PC-9 (cell line): ENCODE measurements around the gene SORBS1. TPM values are rescaled to one million over a fixed set of nuclear protein-coding genes. Genes with fewer than 3 reads are reported as not detected.

ENCODE experiments used
- BruUV-seq: library from RNA; stranded (reverse); fragments of 400-500 nt; replicated peaks from 2 replicates; lab custom pipeline; 2021; lab: Mats Ljungman, UMichigan
- CTCF ChIA-PET: fragments of 300-600 bp; sonication (Branson Sonifier 250); formaldehyde crosslinking; loops from one replicate; lab custom pipeline; 2022; ENCODE audit warnings: antibody characterized with exemption; lab: Charles Lee
- POLR2A ChIA-PET: fragments of 300-600 bp; sonication (Branson Sonifier 250); formaldehyde crosslinking; loops from one replicate; lab custom pipeline; 2022; ENCODE audit warnings: antibody characterized with exemption; ENCODE audit not compliant: unreplicated experiment; lab: Charles Lee
- DNase-seq, 2 experiments: peaks; one replicate each; pipeline versions ENCODE4 v3.0.0 to v3.0.0-alpha.2; 2015 to 2022; ENCODE audit warnings: mixed read lengths in 1 of 2
- H2AFZ ChIP-seq: fragments of 200-600 bp; sonication (generic); 2 replicates; pipeline ENCODE4 v1.8.1; 2017; ENCODE audit warnings: antibody characterized with exemption
- H3F3A ChIP-seq: fragments of 200-600 bp; sonication (generic); 2 replicates; pipeline ENCODE4 v1.8.1; 2017; ENCODE audit warnings: antibody characterized with exemption, mild to moderate bottlenecking, low read depth; ENCODE audit not compliant: insufficient read depth
- H3K27ac ChIP-seq: fragments of 200-600 bp; sonication (generic); 2 replicates; pipeline ENCODE4 v1.6.1; 2016; ENCODE audit warnings: mixed run types
- H3K27me3 ChIP-seq: fragments of 200-600 bp; sonication (generic); 2 replicates; pipeline ENCODE4 v1.6.1; 2016; ENCODE audit warnings: low read depth, mixed run types; ENCODE audit not compliant: insufficient read depth
- H3K36me3 ChIP-seq: fragments of 200-600 bp; sonication (generic); 2 replicates; pipeline ENCODE4 v1.6.1; 2016; ENCODE audit warnings: low read depth, mixed run types
- H3K4me1 ChIP-seq: fragments of 200-600 bp; sonication (generic); replicated peaks from 2 replicates; pipeline ENCODE4 v1.6.1; 2016; ENCODE audit warnings: mixed run types; ENCODE audit not compliant: insufficient read depth
- H3K4me2 ChIP-seq: fragments of 200-600 bp; sonication (generic); 2 replicates; pipeline ENCODE4 v1.6.1; 2017; ENCODE audit warnings: mixed run types
- H3K4me3 ChIP-seq: fragments of 200-600 bp; sonication (generic); 2 replicates; pipeline ENCODE4 v1.6.1; 2016; ENCODE audit warnings: mixed run types
- H3K79me2 ChIP-seq: fragments of 200-600 bp; sonication (generic); 2 replicates; pipeline ENCODE4 v1.6.1; 2017; ENCODE audit warnings: low read depth, mixed run types
- H3K9me2 ChIP-seq: fragments of 200-600 bp; sonication (generic); 2 replicates; pipeline ENCODE4 v1.8.1; 2017; ENCODE audit warnings: mild to moderate bottlenecking; ENCODE audit not compliant: insufficient read depth
- H3K9me3 ChIP-seq: fragments of 200-600 bp; sonication (generic); 2 replicates; pipeline ENCODE4 v1.8.1; 2016; ENCODE audit warnings: low read depth; ENCODE audit not compliant: insufficient read depth
- H4K20me1 ChIP-seq: fragments of 200-600 bp; sonication (generic); 2 replicates; pipeline ENCODE4 v1.8.1; 2017; ENCODE audit not compliant: insufficient read depth
- CTCF ChIP-seq: fragments of 200-600 bp; sonication (generic); conservative IDR thresholded peaks from 2 replicates; pipeline ENCODE4 v1.6.1; 2017; ENCODE audit warnings: mixed run types, antibody characterized with exemption, mild to moderate bottlenecking, moderate library complexity
- EZH2 ChIP-seq: fragments of 200-600 bp; sonication (generic); IDR thresholded peaks from 2 replicates; pipeline ENCODE4 v1.8.0; 2017; ENCODE audit warnings: antibody characterized with exemption, low read depth
- intact Hi-C: fragments of 100-400 bp; cut with micrococcal nuclease; formaldehyde crosslinking; loops from one replicate; pipeline ENCODE4 v1.10.0; 2022; ENCODE audit not compliant: unreplicated experiment
- total RNA-seq: library from RNA; stranded (reverse); gene quantifications from 2 replicates; pipeline ENCODE4 v1.2.3, GENCODE V29; 2021

The SORBS1 gene
- total RNA-seq, 1 experiment from 2014 or later = 5.0 TPM

- no peaks in the 10 kb centered on the region for H3K9me3 ChIP-seq
- no peak overlapping the region for H3K4me2 ChIP-seq
- ChIA-PET POLR2A (no interaction called here), CTCF (no interaction called here)
- no TSS peak for BruUV-seq
- H3K27me3 ChIP-seq = no peaks in the 10 kb centered on the region
- intact Hi-C loops = no loop called here
- no peak overlapping the region for H3K27ac ChIP-seq
- H3K4me1 ChIP-seq = no peaks in the 10 kb centered on the region
- no peaks in the 10 kb centered on the region for H3F3A ChIP-seq
- no peaks in the 10 kb centered on the region for H3K79me2 ChIP-seq
- TF ChIP-seq CTCF = no peak
- no peak for TF ChIP-seq EZH2
- no peaks in the 10 kb centered on the region for H3K36me3 ChIP-seq
- no peaks in the 10 kb centered on the region for H3K9me2 ChIP-seq
- H4K20me1 ChIP-seq = no peaks in the 10 kb centered on the region
- no peak overlapping the region for H3K4me3 ChIP-seq
- no peak overlapping the region for H2AFZ ChIP-seq
- DNase-seq = no peak
Measured at GRCh38 chr10:95588025-95588424, 26.9 kb upstream of the SORBS1 start.

- POLR2A ChIA-PET = no interaction called here
- H3F3A ChIP-seq = no peaks in the 10 kb centered on the region
- H3K9me3 ChIP-seq = no peaks in the 10 kb centered on the region
- no peak overlapping the region for H3K4me3 ChIP-seq
- no peak for DNase-seq
- no peaks in the 10 kb centered on the region for H3K9me2 ChIP-seq
- no peaks in the 10 kb centered on the region for H3K27me3 ChIP-seq
- TF ChIP-seq EZH2 (no peak), CTCF (no peak)
- H3K4me2 ChIP-seq = no peak overlapping the region
- H2AFZ ChIP-seq = no peak overlapping the region
- H3K4me1 ChIP-seq = no peaks in the 10 kb centered on the region
- no TSS peak for BruUV-seq
- no peaks in the 10 kb centered on the region for H4K20me1 ChIP-seq
- intact Hi-C loops = no loop called here
- H3K79me2 ChIP-seq = no peaks in the 10 kb centered on the region
- H3K27ac ChIP-seq = no peak overlapping the region
- H3K36me3 ChIP-seq = no peaks in the 10 kb centered on the region
- CTCF ChIA-PET = no interaction called here
Measured at GRCh38 chr10:95579835-95580535, 18.8 kb upstream of the SORBS1 start.

GRCh38 chr10:95579292-95579691 lies 18.1 kb upstream of the SORBS1 start:
- H3K27ac ChIP-seq = no peak overlapping the region
- intact Hi-C loops = no loop called here
- H2AFZ ChIP-seq = no peak overlapping the region
- no peaks in the 10 kb centered on the region for H3K9me2 ChIP-seq
- BruUV-seq = no TSS peak
- ChIA-PET POLR2A (no interaction called here), CTCF (no interaction called here)
- no peaks in the 10 kb centered on the region for H3K9me3 ChIP-seq
- no peaks in the 10 kb centered on the region for H3F3A ChIP-seq
- H3K36me3 ChIP-seq = no peaks in the 10 kb centered on the region
- no peak for DNase-seq
- H4K20me1 ChIP-seq = no peaks in the 10 kb centered on the region
- no peak overlapping the region for H3K4me3 ChIP-seq
- no peaks in the 10 kb centered on the region for H3K4me1 ChIP-seq
- H3K79me2 ChIP-seq = no peaks in the 10 kb centered on the region
- TF ChIP-seq EZH2 (no peak), CTCF (no peak)
- H3K27me3 ChIP-seq = no peaks in the 10 kb centered on the region
- H3K4me2 ChIP-seq = no peak overlapping the region
